ENCODE measurements around the gene PPM1F. TPM values are rescaled to one million over a fixed set of nuclear protein-coding genes. Genes with fewer than 3 reads are reported as not detected.

PPM1F gene
- total RNA-seq, 1 experiment from 2014 or later: 28.6 TPM

DNA sequence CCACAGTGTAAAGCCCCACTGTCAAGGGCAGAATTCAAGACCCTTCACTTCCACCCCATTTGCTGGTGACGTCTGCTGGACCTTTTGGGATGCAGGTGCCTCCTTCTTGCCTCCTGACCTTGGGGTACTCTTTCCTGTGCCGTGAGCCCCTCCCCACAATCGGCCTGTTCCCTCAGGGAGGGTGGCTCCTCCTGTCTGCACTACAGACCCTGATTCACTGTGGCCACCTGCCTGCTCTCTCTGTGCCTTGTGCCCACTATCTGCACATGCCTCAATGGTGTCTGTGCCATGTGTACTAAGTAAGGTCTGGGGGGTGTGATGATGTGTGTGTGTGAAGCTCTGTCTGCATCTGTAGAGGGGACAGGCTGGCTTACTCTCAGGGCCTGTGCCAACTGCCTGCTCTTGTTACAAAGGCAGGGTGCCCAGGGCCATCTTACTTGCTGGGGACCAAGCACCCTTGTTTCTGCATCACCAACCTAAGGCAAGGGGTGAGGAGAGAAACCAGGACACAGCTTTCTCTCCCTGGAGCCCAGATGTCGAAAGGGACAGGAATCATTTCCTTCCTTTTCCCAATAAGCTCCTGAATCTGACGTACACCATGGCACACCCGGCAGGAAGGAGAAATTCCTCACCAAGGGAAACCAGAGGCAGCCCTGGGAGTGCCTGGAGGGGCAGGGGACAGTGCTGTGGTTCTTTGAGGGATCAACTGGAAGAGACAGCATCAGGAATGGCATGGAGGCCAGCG, 3.7 kb downstream of the PPM1F start:
- no peak for DNase-seq (ENCODE audit: low spot score)
- Mint-ChIP-seq H3K36me3 (peaks cover 6% of the 10 kb centered on the region), H3K9me3 (no peaks in the 10 kb centered on the region), H3K4me1 (peaks cover 24% of the 10 kb centered on the region), H3K27me3 (ENCODE audit: low read depth) (peaks cover 25% of the 10 kb centered on the region), H3K4me3 (no peak overlapping the region), H3K27ac (no peak overlapping the region)
- CTCF ChIA-PET: interaction anchor here (0.6 to 9.1 kb wide), 7 partner anchors 11 to 241 kb away, joined by 5 to 121 read pairs (median 14); no protein-coding TSS in a partner anchor
- no peak for TF ChIP-seq ZBTB21 (CRISPR knock-in tag; IDR thresholded peaks at IDR 0.05; ENCODE audit: borderline replicate concordance)
- no peak for TF ChIP-seq EMX1 (CRISPR knock-in tag; IDR thresholded peaks at IDR 0.05)
- ATAC-seq: no peak
- POLR2A ChIA-PET: interaction anchor here (0.6 kb wide), 1 partner anchor 19 kb away, joined by 3 read pairs; no protein-coding TSS in a partner anchor

DNA sequence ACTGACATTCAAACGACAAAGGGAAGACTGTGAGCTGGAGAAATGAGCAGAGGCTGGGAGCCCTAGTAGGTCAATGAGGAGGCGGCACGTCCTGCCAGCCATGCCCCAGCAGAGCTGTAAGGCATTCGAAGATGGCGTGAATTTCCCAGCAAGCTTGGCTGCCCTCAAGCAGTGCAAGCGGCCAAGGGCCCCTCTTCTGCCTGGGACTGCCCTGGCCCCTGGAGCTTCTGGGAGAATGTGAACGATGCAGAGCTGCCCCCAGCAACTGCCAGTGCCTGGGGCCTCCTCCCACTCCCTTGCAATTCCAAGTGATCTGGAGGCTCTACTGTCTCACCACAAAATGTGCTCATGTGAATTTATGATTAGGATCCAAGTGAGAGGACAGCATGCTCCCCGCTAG, 4.3 kb downstream of the PPM1F start:
- POLR2A ChIA-PET: interaction anchor here (0.6 kb wide), 1 partner anchor 18 kb away, joined by 3 read pairs; no protein-coding TSS in a partner anchor
- H3K4me1 Mint-ChIP-seq: peaks cover 24% of the 10 kb centered on the region

More for the DNA sequence above, 4.3 kb downstream of the PPM1F start:
- H3K27me3 Mint-ChIP-seq (ENCODE audit: low read depth): peaks cover 20% of the 10 kb centered on the region
- H3K36me3 Mint-ChIP-seq: peaks cover 6% of the 10 kb centered on the region
- TF ChIP-seq ZNF121 (CRISPR knock-in tag; IDR thresholded peaks at IDR 0.05): no peak
- TF ChIP-seq, protein P1, sequence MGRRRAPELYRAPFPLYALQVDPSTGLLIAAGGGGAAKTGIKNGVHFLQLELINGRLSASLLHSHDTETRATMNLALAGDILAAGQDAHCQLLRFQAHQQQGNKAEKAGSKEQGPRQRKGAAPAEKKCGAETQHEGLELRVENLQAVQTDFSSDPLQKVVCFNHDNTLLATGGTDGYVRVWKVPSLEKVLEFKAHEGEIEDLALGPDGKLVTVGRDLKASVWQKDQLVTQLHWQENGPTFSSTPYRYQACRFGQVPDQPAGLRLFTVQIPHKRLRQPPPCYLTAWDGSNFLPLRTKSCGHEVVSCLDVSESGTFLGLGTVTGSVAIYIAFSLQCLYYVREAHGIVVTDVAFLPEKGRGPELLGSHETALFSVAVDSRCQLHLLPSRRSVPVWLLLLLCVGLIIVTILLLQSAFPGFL (CRISPR knock-in tag; IDR thresholded peaks at IDR 0.05; ENCODE audit: borderline replicate concordance): no peak
- TF ChIP-seq FOXK1 (CRISPR knock-in tag; IDR thresholded peaks at IDR 0.05): no peak
- TF ChIP-seq, protein P2, sequence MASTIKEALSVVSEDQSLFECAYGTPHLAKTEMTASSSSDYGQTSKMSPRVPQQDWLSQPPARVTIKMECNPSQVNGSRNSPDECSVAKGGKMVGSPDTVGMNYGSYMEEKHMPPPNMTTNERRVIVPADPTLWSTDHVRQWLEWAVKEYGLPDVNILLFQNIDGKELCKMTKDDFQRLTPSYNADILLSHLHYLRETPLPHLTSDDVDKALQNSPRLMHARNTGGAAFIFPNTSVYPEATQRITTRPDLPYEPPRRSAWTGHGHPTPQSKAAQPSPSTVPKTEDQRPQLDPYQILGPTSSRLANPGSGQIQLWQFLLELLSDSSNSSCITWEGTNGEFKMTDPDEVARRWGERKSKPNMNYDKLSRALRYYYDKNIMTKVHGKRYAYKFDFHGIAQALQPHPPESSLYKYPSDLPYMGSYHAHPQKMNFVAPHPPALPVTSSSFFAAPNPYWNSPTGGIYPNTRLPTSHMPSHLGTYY (CRISPR knock-in tag; IDR thresholded peaks at IDR 0.05): no peak
- TF ChIP-seq, protein P3, sequence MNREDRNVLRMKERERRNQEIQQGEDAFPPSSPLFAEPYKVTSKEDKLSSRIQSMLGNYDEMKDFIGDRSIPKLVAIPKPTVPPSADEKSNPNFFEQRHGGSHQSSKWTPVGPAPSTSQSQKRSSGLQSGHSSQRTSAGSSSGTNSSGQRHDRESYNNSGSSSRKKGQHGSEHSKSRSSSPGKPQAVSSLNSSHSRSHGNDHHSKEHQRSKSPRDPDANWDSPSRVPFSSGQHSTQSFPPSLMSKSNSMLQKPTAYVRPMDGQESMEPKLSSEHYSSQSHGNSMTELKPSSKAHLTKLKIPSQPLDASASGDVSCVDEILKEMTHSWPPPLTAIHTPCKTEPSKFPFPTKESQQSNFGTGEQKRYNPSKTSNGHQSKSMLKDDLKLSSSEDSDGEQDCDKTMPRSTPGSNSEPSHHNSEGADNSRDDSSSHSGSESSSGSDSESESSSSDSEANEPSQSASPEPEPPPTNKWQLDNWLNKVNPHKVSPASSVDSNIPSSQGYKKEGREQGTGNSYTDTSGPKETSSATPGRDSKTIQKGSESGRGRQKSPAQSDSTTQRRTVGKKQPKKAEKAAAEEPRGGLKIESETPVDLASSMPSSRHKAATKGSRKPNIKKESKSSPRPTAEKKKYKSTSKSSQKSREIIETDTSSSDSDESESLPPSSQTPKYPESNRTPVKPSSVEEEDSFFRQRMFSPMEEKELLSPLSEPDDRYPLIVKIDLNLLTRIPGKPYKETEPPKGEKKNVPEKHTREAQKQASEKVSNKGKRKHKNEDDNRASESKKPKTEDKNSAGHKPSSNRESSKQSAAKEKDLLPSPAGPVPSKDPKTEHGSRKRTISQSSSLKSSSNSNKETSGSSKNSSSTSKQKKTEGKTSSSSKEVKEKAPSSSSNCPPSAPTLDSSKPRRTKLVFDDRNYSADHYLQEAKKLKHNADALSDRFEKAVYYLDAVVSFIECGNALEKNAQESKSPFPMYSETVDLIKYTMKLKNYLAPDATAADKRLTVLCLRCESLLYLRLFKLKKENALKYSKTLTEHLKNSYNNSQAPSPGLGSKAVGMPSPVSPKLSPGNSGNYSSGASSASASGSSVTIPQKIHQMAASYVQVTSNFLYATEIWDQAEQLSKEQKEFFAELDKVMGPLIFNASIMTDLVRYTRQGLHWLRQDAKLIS (CRISPR knock-in tag; IDR thresholded peaks at IDR 0.05; ENCODE audit: borderline replicate concordance): no peak
- TF ChIP-seq, protein P4, sequence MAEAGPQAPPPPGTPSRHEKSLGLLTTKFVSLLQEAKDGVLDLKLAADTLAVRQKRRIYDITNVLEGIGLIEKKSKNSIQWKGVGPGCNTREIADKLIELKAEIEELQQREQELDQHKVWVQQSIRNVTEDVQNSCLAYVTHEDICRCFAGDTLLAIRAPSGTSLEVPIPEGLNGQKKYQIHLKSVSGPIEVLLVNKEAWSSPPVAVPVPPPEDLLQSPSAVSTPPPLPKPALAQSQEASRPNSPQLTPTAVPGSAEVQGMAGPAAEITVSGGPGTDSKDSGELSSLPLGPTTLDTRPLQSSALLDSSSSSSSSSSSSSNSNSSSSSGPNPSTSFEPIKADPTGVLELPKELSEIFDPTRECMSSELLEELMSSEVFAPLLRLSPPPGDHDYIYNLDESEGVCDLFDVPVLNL (CRISPR knock-in tag; IDR thresholded peaks at IDR 0.05; ENCODE audit: borderline replicate concordance, low read depth): no peak
- TF ChIP-seq, protein P5, sequence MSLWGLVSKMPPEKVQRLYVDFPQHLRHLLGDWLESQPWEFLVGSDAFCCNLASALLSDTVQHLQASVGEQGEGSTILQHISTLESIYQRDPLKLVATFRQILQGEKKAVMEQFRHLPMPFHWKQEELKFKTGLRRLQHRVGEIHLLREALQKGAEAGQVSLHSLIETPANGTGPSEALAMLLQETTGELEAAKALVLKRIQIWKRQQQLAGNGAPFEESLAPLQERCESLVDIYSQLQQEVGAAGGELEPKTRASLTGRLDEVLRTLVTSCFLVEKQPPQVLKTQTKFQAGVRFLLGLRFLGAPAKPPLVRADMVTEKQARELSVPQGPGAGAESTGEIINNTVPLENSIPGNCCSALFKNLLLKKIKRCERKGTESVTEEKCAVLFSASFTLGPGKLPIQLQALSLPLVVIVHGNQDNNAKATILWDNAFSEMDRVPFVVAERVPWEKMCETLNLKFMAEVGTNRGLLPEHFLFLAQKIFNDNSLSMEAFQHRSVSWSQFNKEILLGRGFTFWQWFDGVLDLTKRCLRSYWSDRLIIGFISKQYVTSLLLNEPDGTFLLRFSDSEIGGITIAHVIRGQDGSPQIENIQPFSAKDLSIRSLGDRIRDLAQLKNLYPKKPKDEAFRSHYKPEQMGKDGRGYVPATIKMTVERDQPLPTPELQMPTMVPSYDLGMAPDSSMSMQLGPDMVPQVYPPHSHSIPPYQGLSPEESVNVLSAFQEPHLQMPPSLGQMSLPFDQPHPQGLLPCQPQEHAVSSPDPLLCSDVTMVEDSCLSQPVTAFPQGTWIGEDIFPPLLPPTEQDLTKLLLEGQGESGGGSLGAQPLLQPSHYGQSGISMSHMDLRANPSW (CRISPR knock-in tag; conservative IDR thresholded peaks at IDR 0.05; ENCODE audit: low read depth): no peak
- no peak for TF ChIP-seq RORB (CRISPR knock-in tag; IDR thresholded peaks at IDR 0.05)
- TF ChIP-seq ATF1 (CRISPR knock-in tag; IDR thresholded peaks at IDR 0.05): no peak
- TF ChIP-seq, protein P6, sequence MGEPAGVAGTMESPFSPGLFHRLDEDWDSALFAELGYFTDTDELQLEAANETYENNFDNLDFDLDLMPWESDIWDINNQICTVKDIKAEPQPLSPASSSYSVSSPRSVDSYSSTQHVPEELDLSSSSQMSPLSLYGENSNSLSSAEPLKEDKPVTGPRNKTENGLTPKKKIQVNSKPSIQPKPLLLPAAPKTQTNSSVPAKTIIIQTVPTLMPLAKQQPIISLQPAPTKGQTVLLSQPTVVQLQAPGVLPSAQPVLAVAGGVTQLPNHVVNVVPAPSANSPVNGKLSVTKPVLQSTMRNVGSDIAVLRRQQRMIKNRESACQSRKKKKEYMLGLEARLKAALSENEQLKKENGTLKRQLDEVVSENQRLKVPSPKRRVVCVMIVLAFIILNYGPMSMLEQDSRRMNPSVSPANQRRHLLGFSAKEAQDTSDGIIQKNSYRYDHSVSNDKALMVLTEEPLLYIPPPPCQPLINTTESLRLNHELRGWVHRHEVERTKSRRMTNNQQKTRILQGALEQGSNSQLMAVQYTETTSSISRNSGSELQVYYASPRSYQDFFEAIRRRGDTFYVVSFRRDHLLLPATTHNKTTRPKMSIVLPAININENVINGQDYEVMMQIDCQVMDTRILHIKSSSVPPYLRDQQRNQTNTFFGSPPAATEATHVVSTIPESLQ (CRISPR knock-in tag; IDR thresholded peaks at IDR 0.05): no peak
- no peak for TF ChIP-seq SOX15 (CRISPR knock-in tag; IDR thresholded peaks at IDR 0.05)
- no peak for TF ChIP-seq EMX1 (CRISPR knock-in tag; IDR thresholded peaks at IDR 0.05)
- no peaks in the 10 kb centered on the region for H3K9me3 Mint-ChIP-seq
- CTCF ChIA-PET: interaction anchor here (0.6 to 9.1 kb wide), 9 partner anchors 10 to 283 kb away, joined by 4 to 121 read pairs (median 6); partner anchors contain the start of gene PPIL2
- DNase-seq (ENCODE audit: low spot score) (no peak), ATAC-seq (no peak)
- H3K27ac Mint-ChIP-seq: no peak overlapping the region
- no peak overlapping the region for H3K4me3 Mint-ChIP-seq
